H1 (cell line): ENCODE results near the gene HSPA4L. TPM values are rescaled to one million over a fixed set of nuclear protein-coding genes. Genes with fewer than 3 reads are reported as not detected.

ENCODE experiments used
- CTCF ChIA-PET: fragments of 300-600 bp; sonication (Branson Sonifier 250); formaldehyde crosslinking; loops from one replicate; lab custom pipeline; 2021; ENCODE audit not compliant: partially characterized antibody; lab: Charles Lee
- POLR2A ChIA-PET: fragments of 300-600 bp; sonication (Branson Sonifier 250); formaldehyde crosslinking; loops from one replicate; lab custom pipeline; 2021; ENCODE audit warnings: inconsistent platforms; ENCODE audit not compliant: partially characterized antibody; lab: Charles Lee
- DNase-seq, 2 experiments: peaks; one replicate each; pipeline versions ENCODE4 v3.0.0 to v3.0.0-alpha.2; 2010 to 2022; ENCODE audit warnings: low spot score in 2 of 2, low read depth in 1 of 2, mixed read lengths in 1 of 2
- FAIRE-seq: peaks from 2 replicates; lab custom pipeline; 2011; peaks lifted over from hg19 to GRCh38; lab: Jason Lieb, UNC
- H2AFZ ChIP-seq: 2 replicates; pipeline ENCODE4 v1.8.1; 2012; ENCODE audit warnings: low read length, inconsistent platforms
- H2AK5ac ChIP-seq: 2 replicates; pipeline ENCODE4 v1.6.1; 2013; ENCODE audit warnings: low read depth, low read length
- H2BK120ac ChIP-seq: replicated peaks from 2 replicates; pipeline ENCODE3; 2013; ENCODE audit warnings: low read depth, low read length, inconsistent platforms
- H2BK12ac ChIP-seq: 2 replicates; pipeline ENCODE4 v1.6.1; 2013; ENCODE audit warnings: low read depth, low read length
- H2BK15ac ChIP-seq: 2 replicates; pipeline ENCODE4 v1.6.1; 2013; ENCODE audit warnings: low read length
- H2BK20ac ChIP-seq: 2 replicates; pipeline ENCODE4 v1.6.1; 2013; ENCODE audit warnings: low read length
- H2BK5ac ChIP-seq: 2 replicates; pipeline ENCODE4 v1.6.1; 2013; ENCODE audit warnings: low read depth, low read length
- H3K14ac ChIP-seq: 2 replicates; pipeline ENCODE4 v1.6.1; 2013; ENCODE audit warnings: inconsistent platforms; ENCODE audit not compliant: insufficient read length
- H3K18ac ChIP-seq: 2 replicates; pipeline ENCODE4 v1.6.1; 2013; ENCODE audit warnings: low read length; ENCODE audit errors: extremely low read depth
- H3K23ac ChIP-seq: 2 replicates; pipeline ENCODE4 v1.6.1; 2013; ENCODE audit warnings: inconsistent platforms; ENCODE audit not compliant: insufficient read length
- H3K23me2 ChIP-seq: 2 replicates; pipeline ENCODE4 v1.6.1; 2013; ENCODE audit warnings: low read depth, low read length
- H3K27ac ChIP-seq: 2 replicates; pipeline ENCODE4 v1.6.1; 2011; ENCODE audit warnings: low read depth, low read length, inconsistent platforms
- H3K27me3 ChIP-seq, 4 experiments: replicated peaks in 1 of 4; 1 replicate in 1 of 4; 2 replicates in 3 of 4; pipeline versions ENCODE4 v1.6.1 to v1.8.1; 2011 to 2013; ENCODE audit warnings: low read length in 3 of 4, mild to moderate bottlenecking in 3 of 4, inconsistent platforms in 2 of 4, mixed read lengths in 2 of 4, moderate library complexity in 1 of 4; ENCODE audit not compliant: control insufficient read depth in 3 of 4, insufficient read depth in 3 of 4; ENCODE audit errors: extremely low read depth in 1 of 4
- H3K36me3 ChIP-seq, 4 experiments: 2 replicates each; pipeline versions ENCODE4 v1.6.1 to v1.8.1; 2011 to 2013; ENCODE audit warnings: mild to moderate bottlenecking in 4 of 4, low read length in 3 of 4, moderate library complexity in 2 of 4, control low read depth in 1 of 4, inconsistent platforms in 1 of 4; ENCODE audit not compliant: insufficient read depth in 4 of 4, control insufficient read depth in 2 of 4
- H3K4ac ChIP-seq: replicated peaks from 2 replicates; pipeline ENCODE3; 2013; ENCODE audit warnings: low read length, low read depth, mixed read lengths, inconsistent platforms; ENCODE audit not compliant: insufficient read length
- H3K4me1 ChIP-seq, 4 experiments: replicated peaks in 1 of 4; 1 replicate in 1 of 4; 2 replicates in 3 of 4; pipeline versions ENCODE4 v1.6.1 to v1.8.1; 2011 to 2013; ENCODE audit warnings: low read length in 3 of 4, inconsistent platforms in 2 of 4, mixed read lengths in 1 of 4; ENCODE audit not compliant: insufficient read depth in 4 of 4, control insufficient read depth in 3 of 4
- H3K4me2 ChIP-seq, 2 experiments: 2 replicates each; pipeline versions ENCODE4 v1.6.1 to v1.8.1; 2011 to 2013; ENCODE audit warnings: low read depth in 2 of 2, low read length in 2 of 2, control low read depth in 1 of 2, inconsistent platforms in 1 of 2, mild to moderate bottlenecking in 1 of 2; ENCODE audit not compliant: insufficient read depth in 1 of 2
- H3K4me3 ChIP-seq, 4 experiments: fragments of 200-600, 300-600 bp in 1 of 4; sonication (generic), shearing (Covaris generic), sonication (Bioruptor Twin) in 1 of 4; 2 replicates each; pipeline versions ENCODE4 v1.5.1 to v1.8.1; 2011 to 2016; ENCODE audit warnings: low read length in 4 of 4, low read depth in 3 of 4, control low read depth in 2 of 4, inconsistent platforms in 2 of 4, mild to moderate bottlenecking in 2 of 4, mixed read lengths in 1 of 4, moderate library complexity in 1 of 4; ENCODE audit not compliant: insufficient read depth in 2 of 4; ENCODE audit errors: extremely low read depth in 1 of 4
- H3K56ac ChIP-seq: replicated peaks from 2 replicates; pipeline ENCODE3; 2013; ENCODE audit warnings: low read depth, mild to moderate bottlenecking, mixed read lengths, low read length, inconsistent platforms; ENCODE audit not compliant: insufficient read length
- H3K79me1 ChIP-seq: 2 replicates; pipeline ENCODE4 v1.6.1; 2013; ENCODE audit warnings: low read depth, low read length, control low read depth
- H3K79me2 ChIP-seq, 2 experiments: 2 replicates each; pipeline versions ENCODE4 v1.6.1 to v1.8.1; 2012 to 2013; ENCODE audit warnings: low read length in 2 of 2, mild to moderate bottlenecking in 2 of 2, inconsistent platforms in 1 of 2; ENCODE audit not compliant: insufficient read depth in 2 of 2, control insufficient read depth in 1 of 2
- H3K9ac ChIP-seq, 4 experiments: replicated peaks in 1 of 4; 1 replicate in 1 of 4; 2 replicates in 3 of 4; pipeline versions ENCODE4 v1.6.1 to v1.8.1; 2011 to 2013; ENCODE audit warnings: low read depth in 3 of 4, low read length in 3 of 4, control low read depth in 2 of 4, mild to moderate bottlenecking in 2 of 4, moderate library complexity in 2 of 4, inconsistent platforms in 1 of 4; ENCODE audit errors: extremely low read depth in 1 of 4
- H3K9me3 ChIP-seq, 2 experiments: 2 replicates each; pipeline versions ENCODE4 v1.6.1 to v1.8.1; 2012 to 2013; ENCODE audit warnings: mild to moderate bottlenecking in 2 of 2, moderate library complexity in 2 of 2, control low read depth in 1 of 2, inconsistent platforms in 1 of 2, low read depth in 1 of 2, low read length in 1 of 2, mixed read lengths in 1 of 2; ENCODE audit not compliant: insufficient read depth in 2 of 2
- H4K20me1 ChIP-seq, 2 experiments: replicated peaks in 1 of 2; 2 replicates each; pipeline versions ENCODE3 to v1.8.1; 2011 to 2013; ENCODE audit warnings: inconsistent platforms in 2 of 2, low read length in 2 of 2, mild to moderate bottlenecking in 1 of 2; ENCODE audit not compliant: insufficient read depth in 2 of 2, control insufficient read depth in 1 of 2
- H4K5ac ChIP-seq: 2 replicates; pipeline ENCODE4 v1.6.1; 2013; ENCODE audit warnings: low read length, low read depth, mixed read lengths, inconsistent platforms; ENCODE audit not compliant: insufficient read length
- H4K8ac ChIP-seq: 2 replicates; pipeline ENCODE4 v1.8.0; 2013; ENCODE audit warnings: mild to moderate bottlenecking, moderate library complexity, low read length, inconsistent platforms; ENCODE audit not compliant: insufficient read depth; ENCODE audit errors: extremely low read depth
- H4K91ac ChIP-seq: replicated peaks from 2 replicates; pipeline ENCODE3; 2013; ENCODE audit warnings: low read length, mixed read lengths, inconsistent platforms; ENCODE audit not compliant: insufficient read length
- SIX5 ChIP-seq: IDR thresholded peaks from 2 replicates; pipeline ENCODE4 v1.6.1; 2011; ENCODE audit warnings: mild to moderate bottlenecking, low read depth, low read length
- WGBS, 2 experiments: shearing (Covaris generic) in 1 of 2; methylation state at CpG; one replicate each; pipeline versions ENCODE4 v1.1.6 to v1.1.7; 2013 to 2015; ENCODE audit warnings: low lambda C conversion rate in 2 of 2, mixed read lengths in 2 of 2, inconsistent platforms in 1 of 2, low coverage in 1 of 2, missing lambda C conversion rate in 1 of 2; ENCODE audit not compliant: insufficient replicate concordance in 2 of 2, insufficient coverage in 1 of 2, insufficient read length in 1 of 2; ENCODE audit errors: extremely low coverage in 1 of 2, missing lambda C conversion rate in 1 of 2; 5-methylcytosine and 5-hydroxymethylcytosine counted together
- polyA plus RNA-seq, 7 experiments: library from polyadenylated mRNA; depleted of rRNA in 3 of 7; stranded (reverse) in 5 of 7; unstranded in 2 of 7; fragments of >200 nt in 5 of 7; fragments of 200-250 nt in 2 of 7; gene quantifications; 1 replicate in 5 of 7; 2 replicates in 1 of 7; 4 replicates in 1 of 7; pipeline versions ENCODE4 v1.2.1 to v1.2.3, GENCODE V29; 2011 to 2013; ENCODE audit warnings: missing spikeins in 2 of 7, mixed read lengths in 2 of 7
- total RNA-seq: library from RNA; stranded (reverse); fragmentation: NEBNext Ultra II Directional; extraction: Animal tissue kit (Norgen Biotek cat#: 25700); gene quantifications from 2 replicates; pipeline ENCODE4 v1.2.1, GENCODE V29; 2021

The HSPA4L gene
- total and polyA plus RNA-seq, 2 of the 8 experiments (the other 6 are each of a cell fraction or from before 2014, with no cell fraction given), result 0.65 to 4.7 TPM

DNA sequence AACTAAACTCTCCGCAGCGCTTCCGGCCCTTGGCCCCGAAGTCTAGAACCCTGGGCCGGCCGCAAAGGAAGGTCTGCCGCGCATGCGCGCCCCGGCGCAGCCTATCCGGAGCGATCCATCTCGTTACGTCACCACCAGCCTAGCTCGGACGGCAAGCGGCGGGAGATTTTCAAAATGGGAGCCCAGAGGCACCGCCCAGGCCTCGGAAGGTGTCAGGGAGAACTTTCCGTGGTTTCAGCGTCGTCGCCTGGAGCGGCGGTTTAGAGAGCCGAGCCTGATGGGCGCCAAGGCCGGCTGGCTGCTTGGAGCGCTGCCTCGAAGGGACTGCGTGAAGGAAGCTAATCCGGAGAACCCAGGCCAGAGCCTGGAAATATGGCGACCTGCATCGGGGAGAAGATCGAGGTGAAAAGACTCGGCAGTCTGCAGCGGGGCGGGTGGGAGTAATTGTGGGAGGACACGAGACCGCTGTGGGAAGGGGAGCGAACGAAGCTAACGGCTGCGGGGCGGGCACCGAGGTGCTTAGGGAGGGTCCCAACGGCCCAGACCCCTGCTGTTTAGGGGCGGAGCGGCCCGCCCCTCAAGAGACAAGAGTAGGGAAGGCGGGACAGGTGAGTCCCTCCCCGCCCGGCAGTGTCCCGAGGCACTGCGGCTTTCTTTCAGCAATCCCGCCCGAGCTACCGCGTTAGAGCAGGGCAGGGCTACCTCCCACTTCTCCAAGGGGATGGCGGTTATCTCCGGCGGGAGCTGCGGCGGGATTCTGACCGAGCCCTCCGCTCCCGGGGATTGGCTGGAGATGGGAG lies 98.8 kb downstream of the HSPA4L start, which contains the start of gene PLK4:
Gene PLK4, plus strand, starts transcription at position 131 of the 800 bp plus-strand sequence. Its CDS starts 242 bp downstream, at position 373.
- POLR2A ChIA-PET, result interaction anchor here (0.5 to 2.1 kb wide), 42 partner anchors 9 to 407 kb away, joined by 3 to 17 read pairs (median 4); partner anchors contain the start of genes ABHD18, HSPA4L, INTU and LARP1B
- Histone ChIP-seq H3K27ac (peak within 1 kb of the TSS; percentile 100), H3K23me2 (peaks cover 6% of the 10 kb centered on the region), H3K79me1 (no peaks in the 10 kb centered on the region; the same call in 1 of the 2 replicates), H2BK120ac (peak within 1 kb of the TSS; percentile 96), H2BK20ac (no peak within 1 kb of the TSS), H3K9ac (peak within 1 kb of the TSS; percentile 90 to 100 (median 100)), H4K5ac (peak within 1 kb of the TSS; percentile 99), H3K4ac (peak within 1 kb of the TSS; percentile 100), H2BK5ac (peak within 1 kb of the TSS; percentile 99), H4K91ac (peak within 1 kb of the TSS; percentile 100), H3K4me2 (peak within 1 kb of the TSS; percentile 56 to 73), H2BK15ac (no peak within 1 kb of the TSS), H3K14ac (peak within 1 kb of the TSS; percentile 89), H3K18ac (peak within 1 kb of the TSS; percentile 100), H3K23ac (no peak within 1 kb of the TSS), H2BK12ac (peak within 1 kb of the TSS; percentile 97), H3K36me3 (peaks cover 5 to 32% (median 14%) of the 10 kb centered on the region in 4 experiments), H3K56ac (peak within 1 kb of the TSS; percentile 100), H3K27me3 (no peaks in the 10 kb centered on the region), H3K4me3 (peak within 1 kb of the TSS; percentile 92 to 96 (median 94)), H3K79me2 (peaks cover 0 to 18% of the 10 kb centered on the region in 2 experiments; a peak in 2 of 4 replicates), H3K4me1 (no peaks in the 10 kb centered on the region; a peak in 1 of 7 replicates), H2AFZ (peak within 1 kb of the TSS; percentile 87), H4K8ac (peak within 1 kb of the TSS; percentile 100; the same call in 1 of the 2 replicates), H3K9me3 (no peaks in the 10 kb centered on the region), H4K20me1 (no peaks in the 10 kb centered on the region), H2AK5ac (0 out of 2 replicates have a peak within 1 kb of the TSS, but pooled peaks have one; percentile 82)
- FAIRE-seq (peak; percentile 55), DNase-seq (peak; percentile 96)
- WGBS, 2 experiments, result 2% methylated on average over 60 of the region's 70 CpGs; no CpG with 5 or more reads in 1 of the 2 experiments
- CTCF ChIA-PET, result interaction anchor here (1.1 to 1.6 kb wide), 3 partner anchors 23 to 179 kb away, joined by 3 to 5 read pairs (median 3); no protein-coding TSS in a partner anchor
- no peak for TF ChIP-seq SIX5
